Measurements from ENCODE around the gene FIGNL2.

GRCh38 chr12:51874486-51874885 lies 26.0 kb upstream of the FIGNL2 start:
- no peak for TF ChIP-seq CTCF (IDR thresholded peaks at IDR 0.05)
- no peak for TF ChIP-seq POLR2A (IDR thresholded peaks at IDR 0.05)

Measured in right lobe of liver (tissue), 4 donors.